Cardiac muscle cell (in vitro differentiated cells and primary cell): ENCODE results near the gene IKZF4. TPM values are rescaled to one million over a fixed set of nuclear protein-coding genes. Genes with fewer than 3 reads are reported as not detected.
A peak's percentile ranks its signal among the peaks of the same experiment; 100 is the strongest.

Experiments used
- DNase-seq, 2 donors: peaks; one replicate each; pipeline versions ENCODE4 v3.0.0 to v3.0.0-alpha.2; 2010 to 2017; ENCODE audit warnings: low read depth in 1 of 2, low spot score in 1 of 2
- H3K27ac ChIP-seq: fragments of 200-600 bp; sonication (generic); 2 replicates; pipeline ENCODE4 v1.5.1; 2016
- H3K27me3 ChIP-seq: fragments of 200-600 bp; sonication (generic); 2 replicates; pipeline ENCODE4 v1.6.0; 2016; ENCODE audit warnings: control low read depth
- H3K36me3 ChIP-seq: fragments of 200-600 bp; sonication (generic); 2 replicates; pipeline ENCODE4 v1.5.1; 2016; ENCODE audit warnings: control low read depth
- H3K4me1 ChIP-seq: fragments of 200-600 bp; sonication (generic); 2 replicates; pipeline ENCODE4 v1.8.1; 2017; ENCODE audit warnings: low read depth, mild to moderate bottlenecking, mixed run types
- H3K4me3 ChIP-seq: fragments of 200-600 bp; sonication (generic); 2 replicates; pipeline ENCODE4 v1.5.1; 2016; ENCODE audit warnings: mild to moderate bottlenecking
- H3K9me3 ChIP-seq: fragments of 200-600 bp; sonication (generic); 2 replicates; pipeline ENCODE4 v1.5.1; 2017; ENCODE audit warnings: low read depth, mild to moderate bottlenecking, control low read depth
- polyA plus RNA-seq: library from polyadenylated mRNA; unstranded; fragments of >200 nt; fragmentation: Nextera tagmentation; extraction: Ambion mirVana; gene quantifications from 2 replicates; pipeline ENCODE4 v1.2.1, GENCODE V29; 2016
- total RNA-seq: library from RNA; depleted of rRNA; stranded (reverse); fragments of >200 nt; gene quantifications from 2 replicates; pipeline ENCODE4 v1.2.3, GENCODE V29; 2016
- TF ChIP-seq, protein P1 (sequence below): IDR thresholded peaks from 2 replicates; pipeline ENCODE4 v1.5.1; 2012; ENCODE audit warnings: low read depth, mild to moderate bottlenecking, low read length

Gene IKZF4
- total and polyA plus RNA-seq, 2 experiments from 2014 or later, result 11.5 to 12.5 TPM

DNA sequence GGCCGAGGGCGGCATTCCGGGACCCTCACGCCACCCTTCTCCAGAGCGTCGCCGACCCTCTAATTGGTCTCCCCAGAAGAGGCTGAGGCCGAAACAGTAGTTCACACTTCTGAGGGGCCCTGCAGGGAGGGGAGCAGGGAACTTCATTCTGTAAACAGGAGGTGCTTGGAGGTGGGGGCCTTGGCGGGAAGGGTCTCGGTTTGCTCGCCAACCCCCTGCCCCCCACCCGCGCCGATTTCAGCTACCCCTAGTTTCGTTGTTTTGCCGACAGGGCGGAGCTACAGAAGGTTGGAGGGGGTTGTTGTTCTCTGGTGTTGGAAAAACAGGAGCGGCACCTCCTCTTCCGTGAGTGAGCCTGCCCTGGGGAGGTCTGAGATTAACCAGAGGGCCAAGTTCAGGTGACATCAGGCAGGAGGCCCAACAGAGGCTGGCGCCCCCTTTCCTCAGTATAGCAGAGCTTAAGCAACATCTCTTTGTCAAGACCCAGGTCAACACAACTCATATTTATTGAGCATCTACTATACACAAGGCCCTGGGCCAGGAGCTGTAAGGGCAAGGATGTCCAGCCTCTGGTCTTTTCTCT is 59.8 kb downstream of the IKZF4 start:
- Histone ChIP-seq H3K27me3 (no peaks in the 10 kb centered on the region), H3K36me3 (no peaks in the 10 kb centered on the region), H3K27ac (peak overlapping the region; percentile 63), H3K4me3 (peak overlapping the region; percentile 43), H3K4me1 (peaks cover 22% of the 10 kb centered on the region), H3K9me3 (no peaks in the 10 kb centered on the region)
- DNase-seq, result peak in 1 of 2 donors; percentile 22
- TF ChIP-seq, protein P1, sequence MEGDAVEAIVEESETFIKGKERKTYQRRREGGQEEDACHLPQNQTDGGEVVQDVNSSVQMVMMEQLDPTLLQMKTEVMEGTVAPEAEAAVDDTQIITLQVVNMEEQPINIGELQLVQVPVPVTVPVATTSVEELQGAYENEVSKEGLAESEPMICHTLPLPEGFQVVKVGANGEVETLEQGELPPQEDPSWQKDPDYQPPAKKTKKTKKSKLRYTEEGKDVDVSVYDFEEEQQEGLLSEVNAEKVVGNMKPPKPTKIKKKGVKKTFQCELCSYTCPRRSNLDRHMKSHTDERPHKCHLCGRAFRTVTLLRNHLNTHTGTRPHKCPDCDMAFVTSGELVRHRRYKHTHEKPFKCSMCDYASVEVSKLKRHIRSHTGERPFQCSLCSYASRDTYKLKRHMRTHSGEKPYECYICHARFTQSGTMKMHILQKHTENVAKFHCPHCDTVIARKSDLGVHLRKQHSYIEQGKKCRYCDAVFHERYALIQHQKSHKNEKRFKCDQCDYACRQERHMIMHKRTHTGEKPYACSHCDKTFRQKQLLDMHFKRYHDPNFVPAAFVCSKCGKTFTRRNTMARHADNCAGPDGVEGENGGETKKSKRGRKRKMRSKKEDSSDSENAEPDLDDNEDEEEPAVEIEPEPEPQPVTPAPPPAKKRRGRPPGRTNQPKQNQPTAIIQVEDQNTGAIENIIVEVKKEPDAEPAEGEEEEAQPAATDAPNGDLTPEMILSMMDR, result no peak

DNA sequence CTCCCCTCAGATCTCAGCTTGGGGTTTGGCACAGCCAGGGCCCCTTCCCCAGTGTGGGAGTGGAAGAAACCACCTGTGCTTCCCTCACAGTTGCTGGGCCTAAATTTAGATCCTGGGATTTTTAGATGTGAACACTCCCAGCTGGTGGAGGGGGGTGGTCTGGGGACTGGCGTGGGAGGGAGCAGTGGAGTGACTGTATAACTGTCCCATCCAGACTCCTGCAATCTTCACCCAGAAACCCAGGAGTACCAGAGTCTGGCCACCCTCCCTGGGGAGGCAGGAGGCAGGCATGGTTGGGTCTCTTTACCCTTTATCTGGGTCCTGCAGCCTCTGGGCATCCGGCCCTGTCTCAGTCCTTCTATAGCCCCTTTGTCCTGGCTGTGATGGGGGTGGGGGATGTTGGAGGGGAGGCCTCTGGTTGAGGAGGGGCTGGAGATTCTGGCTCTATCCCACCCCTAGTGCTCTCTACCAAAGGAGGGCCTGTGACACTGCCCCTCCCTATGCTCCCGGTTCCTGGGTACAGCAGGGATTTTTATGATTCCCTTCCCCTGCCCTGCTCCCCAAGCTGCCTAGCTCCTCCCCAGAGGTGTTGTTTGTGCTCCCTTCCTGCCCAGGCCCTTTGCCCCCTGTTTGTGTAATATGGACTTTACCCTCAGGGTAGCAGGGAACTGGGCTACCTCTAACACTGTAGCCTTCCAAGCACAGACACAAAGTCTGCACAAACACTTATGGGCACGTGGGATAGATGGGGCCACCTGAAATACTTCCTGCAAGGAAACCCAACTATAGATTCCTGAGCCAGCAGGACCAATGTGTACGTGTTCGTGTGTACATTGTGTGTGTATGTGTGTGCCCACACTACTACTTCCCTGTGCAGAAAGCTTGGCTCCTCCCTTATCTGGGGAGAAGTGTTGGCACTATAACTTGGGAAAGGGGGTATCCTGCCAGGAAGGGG is 60.8 kb downstream of the IKZF4 start:
- DNase-seq, result peak in 1 of 2 donors; percentile 25
- Histone ChIP-seq H3K4me1 (peaks cover 22% of the 10 kb centered on the region), H3K27me3 (no peaks in the 10 kb centered on the region), H3K9me3 (no peaks in the 10 kb centered on the region), H3K4me3 (peak overlapping the region; percentile 43), H3K36me3 (no peaks in the 10 kb centered on the region), H3K27ac (peak overlapping the region; percentile 63)
- TF ChIP-seq, protein P1, result no peak

DNA sequence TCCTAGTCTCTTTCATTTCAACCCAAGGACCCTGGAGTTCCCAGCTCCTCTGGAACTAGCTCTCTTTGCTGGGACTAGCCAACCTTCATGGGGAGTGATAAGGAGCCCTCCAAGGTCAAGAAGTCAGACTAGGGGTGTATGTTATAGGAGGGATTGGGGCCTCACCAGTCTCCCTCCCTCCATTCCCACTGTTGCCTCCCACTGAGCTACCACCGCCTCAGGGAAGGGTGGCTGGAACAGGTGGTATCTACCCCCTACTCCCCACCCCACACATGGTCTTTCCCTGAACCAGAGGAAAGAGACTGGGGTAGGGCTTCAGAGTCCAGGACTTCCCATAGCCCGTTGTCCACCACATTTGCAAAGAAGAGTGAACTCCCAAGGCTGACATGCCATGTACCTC is 61.5 kb downstream of the IKZF4 start:
- H3K4me1 ChIP-seq, result peaks cover 27% of the 10 kb centered on the region
- no peak overlapping the region for H3K4me3 ChIP-seq
- H3K9me3 ChIP-seq, result no peaks in the 10 kb centered on the region
- H3K27ac ChIP-seq, result peak overlapping the region; percentile 20
- DNase-seq, result no peak
- no peaks in the 10 kb centered on the region for H3K36me3 ChIP-seq
- no peaks in the 10 kb centered on the region for H3K27me3 ChIP-seq
- TF ChIP-seq, protein P1, result no peak

DNA sequence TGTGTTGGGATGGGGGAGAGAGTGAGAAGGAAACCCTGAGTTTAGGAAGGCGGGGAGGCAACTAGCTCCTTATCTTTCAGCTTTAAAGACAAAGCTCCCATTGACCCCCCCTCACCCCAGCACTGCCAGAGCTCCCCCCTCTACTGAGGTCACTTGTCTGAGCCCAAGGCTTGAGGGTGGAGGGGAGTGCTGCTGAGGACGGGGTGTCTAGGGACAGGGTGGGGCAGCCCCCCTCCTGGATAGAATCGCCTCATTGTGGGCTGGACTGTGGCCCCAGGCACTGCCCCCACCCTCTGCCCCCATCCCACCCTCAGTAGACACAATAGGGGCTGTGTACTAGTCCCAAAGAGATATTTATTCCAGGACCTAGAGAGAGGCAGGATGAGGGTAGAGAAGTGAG is 62.1 kb downstream of the IKZF4 start:
- Histone ChIP-seq H3K27ac (no peak overlapping the region), H3K9me3 (no peaks in the 10 kb centered on the region), H3K4me1 (peaks cover 32% of the 10 kb centered on the region), H3K27me3 (no peaks in the 10 kb centered on the region), H3K36me3 (no peaks in the 10 kb centered on the region), H3K4me3 (no peak overlapping the region)
- no peak for DNase-seq
- TF ChIP-seq, protein P1, result no peak

DNA sequence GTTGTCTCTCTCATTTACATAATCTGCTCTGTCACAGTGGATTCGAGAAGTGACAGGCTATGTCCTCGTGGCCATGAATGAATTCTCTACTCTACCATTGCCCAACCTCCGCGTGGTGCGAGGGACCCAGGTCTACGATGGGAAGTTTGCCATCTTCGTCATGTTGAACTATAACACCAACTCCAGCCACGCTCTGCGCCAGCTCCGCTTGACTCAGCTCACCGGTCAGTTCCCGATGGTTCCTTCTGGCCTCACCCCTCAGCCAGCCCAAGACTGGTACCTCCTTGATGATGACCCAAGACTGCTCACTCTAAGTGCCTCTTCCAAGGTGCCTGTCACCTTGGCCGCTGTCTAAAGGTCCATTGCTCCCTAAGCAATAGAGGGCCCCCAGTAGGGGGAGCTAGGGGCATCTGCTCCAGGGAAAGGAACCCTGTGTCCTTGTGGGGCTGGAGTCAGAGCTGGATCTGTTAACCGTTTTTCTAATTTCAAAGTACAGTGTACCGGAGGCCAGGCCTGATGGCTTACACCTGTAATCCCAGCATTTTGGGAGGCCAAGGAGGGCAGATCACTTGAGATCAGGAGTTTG is 64.2 kb downstream of the IKZF4 start:
- Histone ChIP-seq H3K4me1 (peaks cover 32% of the 10 kb centered on the region), H3K27me3 (no peaks in the 10 kb centered on the region), H3K4me3 (no peak overlapping the region), H3K36me3 (no peaks in the 10 kb centered on the region), H3K9me3 (no peaks in the 10 kb centered on the region), H3K27ac (no peak overlapping the region)
- TF ChIP-seq, protein P1, result peak; percentile 55
- DNase-seq, result peak; percentile 14 to 45
